ENCODE data around the gene CHST15.
"Not testable (repeated sequence)": the region's sequence is repeated elsewhere in the genome, so short reads cannot be mapped to it uniquely, and the experiment has no call there.

The CHST15 gene

GRCh38 chr10:124124123-124124768 is 30.8 kb upstream of the CHST15 start:
- DNase-seq (ENCODE audit: low read depth in 2 of 2, low spot score in 1 of 2): no peak

GRCh38 chr10:124123156-124123555 is 29.8 kb upstream of the CHST15 start:
- no peak for DNase-seq (ENCODE audit: low read depth in 2 of 2, low spot score in 1 of 2)

- no peak for DNase-seq (ENCODE audit: low read depth in 2 of 2, low spot score in 1 of 2)
Measured at GRCh38 chr10:124122211-124122610, 28.8 kb upstream of the CHST15 start.

- DNase-seq (ENCODE audit: low read depth in 2 of 2, low spot score in 1 of 2): no peak
Measured at GRCh38 chr10:124120410-124121061, 27.1 kb upstream of the CHST15 start.

- no peak for DNase-seq (ENCODE audit: low read depth in 2 of 2, low spot score in 1 of 2)
Measured at GRCh38 chr10:124119946-124120345, 26.5 kb upstream of the CHST15 start.

- DNase-seq (ENCODE audit: low read depth in 2 of 2, low spot score in 1 of 2): no peak
Measured at GRCh38 chr10:124119216-124119615, 25.8 kb upstream of the CHST15 start.

GRCh38 chr10:124117833-124118232 is 24.4 kb upstream of the CHST15 start:
- no peak for DNase-seq (ENCODE audit: low read depth in 2 of 2, low spot score in 1 of 2)

GRCh38 chr10:124117511-124117785 is 24.1 kb upstream of the CHST15 start:
- no peak for DNase-seq (ENCODE audit: low read depth in 2 of 2, low spot score in 1 of 2)

GRCh38 chr10:124116771-124117510 is 23.5 kb upstream of the CHST15 start:
- no peak for DNase-seq (ENCODE audit: low read depth in 2 of 2, low spot score in 1 of 2)

- DNase-seq (ENCODE audit: low read depth in 2 of 2, low spot score in 1 of 2): no peak
Measured at GRCh38 chr10:124114696-124115095, 21.3 kb upstream of the CHST15 start.

- DNase-seq (ENCODE audit: low read depth in 2 of 2, low spot score in 1 of 2): no peak
Measured at GRCh38 chr10:124112891-124113580, 19.6 kb upstream of the CHST15 start.

GRCh38 chr10:124110882-124111281 is 17.5 kb upstream of the CHST15 start:
- DNase-seq (ENCODE audit: low read depth in 2 of 2, low spot score in 1 of 2): no peak

GRCh38 chr10:124109261-124109660 is 15.9 kb upstream of the CHST15 start:
- no peak for DNase-seq (ENCODE audit: low read depth in 2 of 2, low spot score in 1 of 2)

- no peak for DNase-seq (ENCODE audit: low read depth in 2 of 2, low spot score in 1 of 2)
Measured at GRCh38 chr10:124107072-124107471, 13.7 kb upstream of the CHST15 start.

GRCh38 chr10:124106241-124106879 is 13.0 kb upstream of the CHST15 start:
- DNase-seq (ENCODE audit: low read depth in 2 of 2, low spot score in 1 of 2): no peak

- DNase-seq (ENCODE audit: low read depth in 2 of 2, low spot score in 1 of 2): no peak
Measured at GRCh38 chr10:124105594-124105993, 12.2 kb upstream of the CHST15 start.

GRCh38 chr10:124105045-124105444 is 11.6 kb upstream of the CHST15 start:
- no peak for DNase-seq (ENCODE audit: low read depth in 2 of 2, low spot score in 1 of 2)

- no peak for DNase-seq (ENCODE audit: low read depth in 2 of 2, low spot score in 1 of 2)
Measured at GRCh38 chr10:124104011-124104627, 10.7 kb upstream of the CHST15 start.

- no peak for DNase-seq (ENCODE audit: low read depth in 2 of 2, low spot score in 1 of 2)
Measured at GRCh38 chr10:124101351-124101750, 8.0 kb upstream of the CHST15 start.

- not testable (repeated sequence) for DNase-seq (ENCODE audit: low read depth in 2 of 2, low spot score in 1 of 2)
Measured at GRCh38 chr10:124100651-124101050, 7.3 kb upstream of the CHST15 start.

- DNase-seq (ENCODE audit: low read depth in 2 of 2, low spot score in 1 of 2): no peak
Measured at GRCh38 chr10:124100124-124100523, 6.7 kb upstream of the CHST15 start.

Data from stimulated activated CD8-positive, alpha-beta memory T cell treated with anti-CD3 and anti-CD28 coated beads, Interleukin-4, amount 100 ng/mL, for 1 hour (primary cell).